HFFc6 (cell line): ENCODE measurements around the gene NUFIP2. TPM values are rescaled to one million over a fixed set of nuclear protein-coding genes. Genes with fewer than 3 reads are reported as not detected.

ENCODE experiments used
- DNase-seq: peaks from one replicate; pipeline ENCODE4 v3.0.0-alpha.2; 2018
- H3K27ac Mint-ChIP-seq: 2 replicates; pipeline ENCODE4 v1.8.0; 2020; ENCODE audit warnings: mild to moderate bottlenecking, mixed read lengths
- H3K27me3 Mint-ChIP-seq: 2 replicates; pipeline ENCODE4 v1.8.0; 2021; ENCODE audit warnings: mild to moderate bottlenecking, moderate library complexity, mixed read lengths; ENCODE audit not compliant: insufficient read depth
- H3K36me3 Mint-ChIP-seq: 2 replicates; pipeline ENCODE4 v1.8.0; 2021; ENCODE audit warnings: low read depth, mixed read lengths
- H3K4me1 Mint-ChIP-seq: 2 replicates; pipeline ENCODE4 v1.8.0; 2020; ENCODE audit warnings: low read depth, mixed read lengths
- H3K4me3 Mint-ChIP-seq: 2 replicates; pipeline ENCODE4 v1.8.0; 2020; ENCODE audit warnings: mild to moderate bottlenecking, moderate library complexity, mixed read lengths
- H3K9me3 Mint-ChIP-seq: 2 replicates; pipeline ENCODE4 v1.8.0; 2020; ENCODE audit warnings: mild to moderate bottlenecking, mixed read lengths
- CTCF ChIP-seq: fragments of 200-600 bp; sonication (generic); IDR thresholded peaks from 2 replicates; pipeline ENCODE4 v1.5.0; 2021; ENCODE audit warnings: antibody characterized with exemption, mild to moderate bottlenecking
- total RNA-seq, 6 experiments: library from RNA; stranded (reverse); fragmentation: NEBNext Ultra II Directional; extraction: Animal tissue kit (Norgen Biotek cat#: 25700); gene quantifications; 2 replicates in 1 of 6; 3 replicates in 5 of 6; pipeline ENCODE4 v1.2.3, GENCODE V29; 2021

The NUFIP2 gene
- total RNA-seq, 6 experiments from 2014 or later, result 43.8 to 51.8 (median 49.9) TPM

DNA sequence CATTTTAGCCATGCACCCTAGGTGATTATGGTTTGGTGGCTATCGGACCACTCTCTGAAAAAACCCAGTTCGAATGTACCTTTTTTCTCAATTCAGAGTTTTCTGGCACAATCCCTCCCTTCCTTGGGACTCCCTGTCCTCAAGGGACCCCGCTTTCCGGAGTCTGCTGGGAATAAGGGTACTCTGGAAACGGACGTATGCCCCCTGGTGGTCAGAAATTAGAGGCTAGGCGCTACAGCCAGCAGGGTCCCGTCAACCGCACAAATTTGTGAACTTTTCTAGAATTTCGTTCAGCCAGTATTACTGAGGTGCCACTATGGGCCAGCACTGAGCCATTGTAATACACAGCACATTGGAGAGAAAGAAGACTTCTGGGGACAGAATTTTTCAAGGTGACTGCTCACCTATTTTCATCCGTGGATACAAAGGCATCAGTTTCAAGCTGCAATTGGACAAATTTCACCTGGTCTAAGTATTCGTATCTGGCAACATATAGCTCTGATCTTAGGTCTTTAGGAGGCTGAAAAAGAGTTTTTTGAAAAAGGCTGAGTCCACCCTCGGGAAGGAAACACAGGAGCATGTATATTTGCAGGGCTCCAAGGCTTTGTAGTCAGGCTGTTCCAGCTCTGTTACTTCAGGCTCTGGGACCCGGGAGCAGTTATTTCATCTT is 74.4 kb downstream of the NUFIP2 start:
- peak; percentile 99 for TF ChIP-seq CTCF
- DNase-seq, result peak; percentile 81
- Mint-ChIP-seq H3K4me3 (no peak overlapping the region), H3K36me3 (no peaks in the 10 kb centered on the region), H3K27me3 (peaks cover 4% of the 10 kb centered on the region; the same call in 1 of the 2 replicates), H3K4me1 (peaks cover 35% of the 10 kb centered on the region), H3K27ac (no peak overlapping the region), H3K9me3 (no peaks in the 10 kb centered on the region)

DNA sequence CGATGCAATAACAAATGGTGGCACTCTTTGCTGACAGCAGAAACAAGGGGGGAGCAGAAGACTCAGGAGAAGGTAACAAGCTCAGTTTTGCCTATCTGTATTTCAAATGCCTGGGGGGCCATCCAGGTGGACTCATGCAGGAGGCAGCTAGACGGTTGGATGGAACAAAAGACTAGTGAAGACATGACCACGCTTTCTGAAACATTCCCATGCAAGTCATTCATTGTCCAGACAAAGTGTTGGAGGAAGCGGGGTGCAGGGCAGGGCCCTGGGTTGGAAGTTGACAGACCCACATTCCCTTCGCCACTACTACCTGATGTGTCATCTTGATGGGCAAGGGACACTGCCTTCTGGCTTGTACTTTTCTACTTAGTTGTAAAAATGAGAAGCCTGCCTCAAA is 77.1 kb downstream of the NUFIP2 start:
- no peak for TF ChIP-seq CTCF
- Mint-ChIP-seq H3K9me3 (no peaks in the 10 kb centered on the region), H3K27ac (no peak overlapping the region), H3K27me3 (peaks cover 4% of the 10 kb centered on the region; the same call in 1 of the 2 replicates), H3K4me3 (no peak overlapping the region), H3K4me1 (peaks cover 46% of the 10 kb centered on the region), H3K36me3 (no peaks in the 10 kb centered on the region)
- no peak for DNase-seq

- no peak for DNase-seq
- H3K4me3 Mint-ChIP-seq, result no peak overlapping the region
- H3K36me3 Mint-ChIP-seq, result no peaks in the 10 kb centered on the region
- peaks cover 4% of the 10 kb centered on the region; the same call in 1 of the 2 replicates for H3K27me3 Mint-ChIP-seq
- H3K27ac Mint-ChIP-seq, result no peak overlapping the region
- H3K9me3 Mint-ChIP-seq, result no peaks in the 10 kb centered on the region
- no peak for TF ChIP-seq CTCF
- H3K4me1 Mint-ChIP-seq, result peaks cover 46% of the 10 kb centered on the region
Measured at GRCh38 chr17:29216181-29216580, 77.8 kb downstream of the NUFIP2 start.

DNA sequence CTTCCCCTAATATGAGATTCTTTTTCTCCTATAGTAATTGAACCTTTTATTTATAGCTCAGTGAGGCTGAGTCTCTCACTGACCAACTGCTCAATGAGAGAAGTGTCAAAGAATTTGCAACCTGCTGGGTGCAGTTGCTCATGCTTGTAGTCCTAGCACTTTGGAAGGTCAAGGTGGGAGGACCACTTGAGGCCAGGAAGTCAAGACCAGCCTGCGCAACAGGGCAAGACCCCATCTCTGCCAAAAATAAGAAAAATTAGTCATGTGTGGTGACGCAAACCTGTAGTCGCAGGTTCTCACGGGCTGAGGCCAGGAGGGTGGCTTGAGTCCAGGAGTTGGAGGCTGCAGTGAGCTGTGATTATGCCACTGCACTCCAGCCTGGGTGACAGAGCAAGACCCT is 78.2 kb downstream of the NUFIP2 start:
- H3K4me1 Mint-ChIP-seq, result peaks cover 46% of the 10 kb centered on the region
- H3K27me3 Mint-ChIP-seq, result peaks cover 4% of the 10 kb centered on the region; the same call in 1 of the 2 replicates
- no peak overlapping the region for H3K4me3 Mint-ChIP-seq
- no peaks in the 10 kb centered on the region for H3K36me3 Mint-ChIP-seq
- H3K9me3 Mint-ChIP-seq, result no peaks in the 10 kb centered on the region
- H3K27ac Mint-ChIP-seq, result no peak overlapping the region
- DNase-seq, result no peak
- TF ChIP-seq CTCF, result no peak

GRCh38 chr17:29215174-29215573 is 78.8 kb downstream of the NUFIP2 start:
- no peaks in the 10 kb centered on the region for H3K36me3 Mint-ChIP-seq
- H3K9me3 Mint-ChIP-seq, result no peaks in the 10 kb centered on the region
- H3K27ac Mint-ChIP-seq, result no peak overlapping the region
- no peak overlapping the region for H3K4me3 Mint-ChIP-seq
- TF ChIP-seq CTCF, result no peak
- peaks cover 46% of the 10 kb centered on the region for H3K4me1 Mint-ChIP-seq
- no peak for DNase-seq
- H3K27me3 Mint-ChIP-seq, result peaks cover 4% of the 10 kb centered on the region; the same call in 1 of the 2 replicates
